KG1 (cell line): ENCODE data around the gene ANKRD23.
A peak's percentile ranks its signal among the peaks of the same experiment; 100 is the strongest.
"Not testable (repeated sequence)": the region's sequence is repeated elsewhere in the genome, so short reads cannot be mapped to it uniquely, and the experiment has no call there.

ENCODE experiments used
- DNase-seq: peaks from one replicate; lab custom pipeline; 2025; lab: John Stamatoyannopoulos, UW

The ANKRD23 gene

GRCh38 chr2:96863575-96864342 lies 19.9 kb upstream of the ANKRD23 start:
- DNase-seq, result no peak

DNA sequence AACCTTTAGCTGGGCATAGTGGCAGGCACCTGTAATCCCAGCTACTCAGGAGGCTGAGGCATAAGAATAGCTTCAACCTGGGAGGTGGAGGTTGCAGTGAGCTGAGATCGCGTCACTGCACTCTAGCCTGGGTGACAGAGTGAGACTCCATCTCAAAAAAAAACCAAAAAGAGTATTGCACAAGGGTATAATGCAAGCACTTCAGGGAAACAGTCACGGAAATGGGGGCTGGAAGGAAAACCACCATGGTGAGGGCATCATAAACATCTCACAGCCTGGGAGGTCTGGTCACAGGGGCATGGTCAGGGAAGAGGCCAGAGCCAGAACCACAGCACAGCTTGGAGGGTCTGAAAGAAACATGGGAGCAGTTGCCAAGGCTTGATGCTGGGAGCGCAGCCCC lies 19.2 kb upstream of the ANKRD23 start:
- DNase-seq, result not testable (repeated sequence)

- DNase-seq, result no peak
These were observed 17.3 kb upstream of the ANKRD23 start for GRCh38 chr2:96861074-96861473.

DNA sequence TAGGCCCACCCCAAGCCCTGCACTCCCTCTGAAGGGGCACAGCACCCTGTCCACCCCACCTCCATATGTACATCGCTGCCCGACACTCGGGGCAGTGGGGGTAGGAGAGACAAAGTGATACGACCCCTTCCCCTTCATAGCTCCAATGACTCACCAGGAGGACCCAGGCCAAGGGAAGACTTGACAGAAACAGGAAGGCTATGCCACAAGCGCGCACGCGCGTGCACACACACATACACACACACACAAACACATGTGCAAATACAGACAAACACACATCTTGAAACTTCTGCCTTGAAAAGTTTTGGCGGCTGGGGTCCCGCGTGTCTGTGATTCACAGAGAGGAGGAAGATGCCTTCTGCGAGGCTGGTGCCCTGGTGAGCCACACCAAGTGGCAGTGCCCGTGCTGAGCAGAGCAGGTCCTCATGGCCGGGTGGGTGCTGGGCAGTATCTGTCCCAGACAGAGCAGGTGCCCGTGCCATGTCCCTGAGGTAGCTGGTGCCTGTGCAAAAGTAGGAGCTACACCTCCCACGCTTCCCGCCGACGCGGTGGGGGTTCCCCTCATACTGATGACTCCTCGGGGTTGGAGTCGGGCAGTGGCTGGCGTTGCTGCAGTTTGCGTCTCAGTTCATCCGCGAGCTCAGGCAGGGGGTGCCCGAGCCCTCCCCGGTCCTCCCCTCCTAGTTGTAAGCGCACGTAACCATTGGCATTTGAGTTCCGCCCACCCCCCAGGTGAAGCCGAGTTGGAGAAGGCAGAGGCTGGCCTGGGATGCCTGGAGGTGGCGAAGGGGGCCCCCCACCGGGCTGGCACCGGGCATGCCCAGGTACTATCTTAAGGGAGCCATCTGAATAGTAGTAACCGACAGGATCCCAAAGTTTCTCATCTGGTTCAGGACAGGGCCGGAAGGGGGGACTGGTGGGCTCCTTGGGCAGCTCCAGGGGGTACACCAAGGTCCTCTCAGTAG lies 16.5 kb upstream of the ANKRD23 start:
- DNase-seq, result no peak

DNA sequence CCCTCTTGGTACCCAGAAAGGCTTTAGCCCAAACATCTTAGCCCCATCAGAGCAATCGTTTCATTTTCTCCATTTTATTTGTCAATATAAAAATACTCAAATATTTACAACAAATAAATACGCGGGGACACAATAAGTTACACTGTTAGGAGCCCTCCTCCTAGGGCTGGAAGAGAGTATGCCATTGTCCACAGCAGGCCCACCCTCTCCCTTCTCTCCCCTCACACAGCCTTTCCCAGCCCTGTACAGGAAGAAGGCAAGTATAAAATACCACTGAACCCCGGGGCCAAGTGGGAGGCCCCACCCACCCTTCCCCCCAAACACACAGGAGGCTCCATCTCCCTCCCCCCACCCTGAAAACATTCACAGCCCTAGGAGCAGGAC lies 15.9 kb upstream of the ANKRD23 start:
- no peak for DNase-seq

DNA sequence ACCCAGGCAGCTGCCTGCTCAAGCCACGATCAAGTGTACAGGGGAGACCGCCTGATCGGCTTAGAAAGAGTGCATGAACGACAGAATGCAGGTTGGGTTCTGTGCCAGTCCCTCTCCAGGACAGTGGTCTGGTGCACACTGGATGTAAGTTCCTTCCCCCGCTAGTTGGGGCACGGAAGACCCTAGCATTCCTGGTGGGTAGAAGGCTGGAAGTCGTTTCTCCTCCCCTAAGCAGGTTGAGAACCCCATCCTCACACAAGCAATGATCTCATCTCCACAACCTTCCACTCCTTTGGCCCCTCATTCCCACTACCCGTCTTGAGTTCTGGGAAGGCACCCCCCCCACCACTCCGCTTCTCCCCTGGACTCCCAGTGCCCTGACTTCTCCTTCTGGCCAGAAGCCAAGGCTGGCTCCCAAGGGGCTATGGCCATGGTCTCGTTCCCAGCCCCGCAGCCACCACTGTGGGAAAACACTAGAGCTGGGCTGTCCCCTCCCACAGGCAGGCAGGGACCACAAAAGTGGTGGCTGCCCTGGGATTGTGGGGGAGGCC lies 15.4 kb upstream of the ANKRD23 start:
- DNase-seq, result no peak

- peak; percentile 98 for DNase-seq
These were observed 14.0 kb upstream of the ANKRD23 start, which contains the start of gene ANKRD39 for GRCh38 chr2:96857667-96858372. TSS of gene ANKRD39 (minus strand) at chr2:96858016. CDS start at chr2:96857987, 29 bp downstream.

GRCh38 chr2:96856776-96857666 lies 13.2 kb upstream of the ANKRD23 start:
- DNase-seq, result peak; percentile 37

- DNase-seq, result no peak
These were observed 9.5 kb upstream of the ANKRD23 start for GRCh38 chr2:96853321-96853720.

DNA sequence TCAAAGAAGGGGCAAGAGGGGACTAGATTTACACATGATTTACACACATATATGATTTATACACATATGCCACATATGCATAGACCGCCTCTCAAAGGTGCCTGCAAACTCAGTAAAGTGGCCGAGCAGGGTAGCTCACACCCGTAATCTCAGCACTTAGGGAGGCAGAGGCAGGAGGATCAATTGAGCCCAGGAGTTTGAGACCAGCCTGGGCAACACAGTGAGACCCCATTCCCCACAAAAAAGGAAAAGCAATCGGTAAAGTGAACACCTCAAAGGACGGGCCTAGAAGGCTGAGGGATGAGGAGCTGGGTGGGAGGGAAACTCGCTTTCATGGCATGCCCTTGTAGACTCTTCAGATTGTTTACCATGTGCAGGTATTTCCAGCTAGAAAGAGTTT lies 8.8 kb upstream of the ANKRD23 start:
- DNase-seq, result no peak

- no peak for DNase-seq
These were observed 4.4 kb upstream of the ANKRD23 start for GRCh38 chr2:96848264-96848663.

GRCh38 chr2:96847586-96847985 lies 3.8 kb upstream of the ANKRD23 start:
- DNase-seq, result no peak

DNA sequence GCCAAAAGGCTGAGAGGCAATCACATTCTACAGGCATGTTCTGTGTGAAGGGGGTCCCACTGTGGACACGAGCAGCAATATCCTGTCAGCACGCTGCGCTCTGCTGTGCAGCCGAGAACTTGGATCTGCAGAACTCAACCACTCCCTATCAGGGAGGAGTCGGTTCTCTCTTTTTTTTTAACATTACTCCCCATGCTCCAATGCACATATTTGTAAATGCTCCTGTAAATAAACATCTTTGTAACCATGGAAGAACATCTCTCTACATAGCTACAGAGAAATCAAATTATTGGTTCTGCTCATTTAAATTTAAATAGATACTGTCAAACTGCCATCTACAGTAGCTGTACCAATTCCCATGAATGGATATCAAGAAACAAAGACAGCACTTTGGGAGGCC lies 3.0 kb upstream of the ANKRD23 start:
- no peak for DNase-seq

GRCh38 chr2:96844405-96844808 lies 586 bp upstream of the ANKRD23 start:
- DNase-seq, result no peak

- DNase-seq, result no peak
These were observed 1.2 kb downstream of the ANKRD23 start for GRCh38 chr2:96842600-96842999.

- no peak for DNase-seq
These were observed 1.9 kb downstream of the ANKRD23 start for GRCh38 chr2:96841701-96842495.

GRCh38 chr2:96839875-96840850 lies 3.7 kb downstream of the ANKRD23 start:
- no peak for DNase-seq

GRCh38 chr2:96839293-96839874 lies 4.4 kb downstream of the ANKRD23 start:
- DNase-seq, result no peak
